Measurements from ENCODE around the gene KPNA6. TPM values are rescaled to one million over a fixed set of nuclear protein-coding genes. Genes with fewer than 3 reads are reported as not detected.

The KPNA6 gene
- total RNA-seq, 4 donors from 2014 or later: 35.3 to 51.2 (median 39.1) TPM

GRCh38 chr1:32091176-32091575 lies 16.7 kb upstream of the KPNA6 start:
- no peak for TF ChIP-seq CTCF (IDR thresholded peaks at IDR 0.05)
- DNase-seq (ENCODE audit: low spot score) (no peak), ATAC-seq (ENCODE audit: low FRiP score) (no peak)

- no peak for TF ChIP-seq CTCF (IDR thresholded peaks at IDR 0.05)
- no peak for ATAC-seq (ENCODE audit: low FRiP score)
- no peak for DNase-seq (ENCODE audit: low spot score)
Measured at GRCh38 chr1:32091591-32091990, 16.3 kb upstream of the KPNA6 start.

- ATAC-seq (ENCODE audit: low FRiP score) (no peak), DNase-seq (ENCODE audit: low spot score) (no peak)
- no peak for TF ChIP-seq CTCF (IDR thresholded peaks at IDR 0.05)
Measured at GRCh38 chr1:32094746-32095521, 12.9 kb upstream of the KPNA6 start.

- no peak for DNase-seq (ENCODE audit: low spot score)
- no peak for TF ChIP-seq CTCF (IDR thresholded peaks at IDR 0.05)
- ATAC-seq (ENCODE audit: low FRiP score): no peak
Measured at GRCh38 chr1:32099426-32099825, 8.4 kb upstream of the KPNA6 start.

- DNase-seq (ENCODE audit: low spot score): no peak
- no peak for TF ChIP-seq CTCF (IDR thresholded peaks at IDR 0.05)
- no peak for ATAC-seq (ENCODE audit: low FRiP score)
Measured at GRCh38 chr1:32100359-32100758, 7.5 kb upstream of the KPNA6 start.

- no peak for DNase-seq (ENCODE audit: low spot score)
- no peak for TF ChIP-seq CTCF (IDR thresholded peaks at IDR 0.05)
- no peak for ATAC-seq (ENCODE audit: low FRiP score)
Measured at GRCh38 chr1:32100807-32101708, 6.8 kb upstream of the KPNA6 start.
